HepG2 (cell line): ENCODE data around the gene FRMD3. TPM values are rescaled to one million over a fixed set of nuclear protein-coding genes. Genes with fewer than 3 reads are reported as not detected.

Experiments
- ATAC-seq: fragments of 200-7000 bp; cut with Tn5 transposase; 3 replicates; pipeline ENCODE4 v1.9.1; 2020; ENCODE audit warnings: mild to moderate bottlenecking, moderate library complexity
- BruUV-seq: library from RNA; stranded (reverse); fragments of 400-500 nt; replicated peaks from 2 replicates; lab custom pipeline; 2021; lab: Mats Ljungman, UMichigan
- CTCF ChIA-PET: fragments of 300-600 bp; formaldehyde crosslinking; extraction: SDS; loops from one replicate; lab custom pipeline; 2021; ENCODE audit warnings: low total read pairs, inconsistent platforms, low intra/inter-chr PET ratio; lab: Yijun Ruan, JAX
- POLR2A ChIA-PET: fragments of 350-600 bp; sonication (Branson Sonifier 250); formaldehyde crosslinking; loops from one replicate; lab custom pipeline; 2020; ENCODE audit warnings: antibody characterized with exemption, inconsistent platforms; lab: Yijun Ruan, JAX
- DNase-seq: peaks from one replicate; pipeline ENCODE4 v3.0.0-alpha.2; 2015; ENCODE audit warnings: low spot score
- FAIRE-seq: peaks from 3 replicates; lab custom pipeline; 2011; peaks lifted over from hg19 to GRCh38; lab: Jason Lieb, UNC
- H2AFZ ChIP-seq: one replicate; pipeline ENCODE4 v1.6.1; 2011; ENCODE audit warnings: low read length, inconsistent platforms
- H3K27ac ChIP-seq: fragments of 300-600 bp; 3 replicates; pipeline ENCODE4 v1.8.0; 2011; ENCODE audit warnings: mixed run types, mild to moderate bottlenecking, mixed read lengths, low read length, inconsistent platforms; ENCODE audit not compliant: insufficient read depth; ENCODE audit errors: extremely low read length
- H3K27me3 ChIP-seq, 2 experiments: fragments of 200-600 bp in 1 of 2; 2 replicates in 1 of 2; 3 replicates in 1 of 2; pipeline versions ENCODE4 v1.6.0 to v1.8.0; 2011; ENCODE audit warnings: low read length in 2 of 2, mild to moderate bottlenecking in 2 of 2, moderate library complexity in 2 of 2, inconsistent platforms in 1 of 2; ENCODE audit not compliant: insufficient read depth in 2 of 2, control insufficient read depth in 1 of 2
- H3K36me3 ChIP-seq, 2 experiments: fragments of 200-600 bp in 1 of 2; replicated peaks in 1 of 2; 2 replicates in 1 of 2; 3 replicates in 1 of 2; pipeline versions ENCODE4 v1.5.1 to v1.8.0; 2011; ENCODE audit warnings: low read length in 2 of 2, inconsistent platforms in 1 of 2; ENCODE audit not compliant: insufficient read depth in 2 of 2, control insufficient read depth in 1 of 2
- H3K4me1 ChIP-seq: 2 replicates; pipeline ENCODE4 v1.5.1; 2012; ENCODE audit warnings: low read length, inconsistent platforms; ENCODE audit not compliant: insufficient read depth
- H3K4me2 ChIP-seq: 2 replicates; pipeline ENCODE4 v1.6.0; 2011; ENCODE audit warnings: low read depth, low read length, inconsistent platforms
- H3K4me3 ChIP-seq, 3 experiments: fragments of 200-600 bp in 1 of 3; sonication (generic), shearing (Covaris generic) in 1 of 3; replicated peaks in 1 of 3; 2 replicates each; pipeline ENCODE4 v1.5.1; 2011 to 2016; ENCODE audit warnings: low read length in 3 of 3, inconsistent platforms in 2 of 3, low read depth in 2 of 3, mild to moderate bottlenecking in 2 of 3, control low read depth in 1 of 3, mixed read lengths in 1 of 3; ENCODE audit not compliant: insufficient read depth in 1 of 3
- H3K79me2 ChIP-seq: one replicate; pipeline ENCODE4 v1.6.1; 2011; ENCODE audit warnings: low read length, inconsistent platforms; ENCODE audit not compliant: insufficient read depth
- H3K9ac ChIP-seq: 2 replicates; pipeline ENCODE4 v1.6.0; 2011; ENCODE audit warnings: mild to moderate bottlenecking, low read depth, low read length, inconsistent platforms; ENCODE audit not compliant: insufficient read depth
- H3K9me3 ChIP-seq: 2 replicates; pipeline ENCODE4 v1.5.1; 2012; ENCODE audit warnings: mild to moderate bottlenecking, low read length
- H4K20me1 ChIP-seq: 2 replicates; pipeline ENCODE4 v1.6.0; 2011; ENCODE audit warnings: inconsistent platforms, mild to moderate bottlenecking, low read length, moderate library complexity; ENCODE audit not compliant: insufficient read depth
- ELF3 ChIP-seq: IDR thresholded peaks from 2 replicates; pipeline ENCODE4 v1.6.1; 2016; ENCODE audit warnings: missing genetic modification reagents, missing compliant biosample characterization
- FOXK1 ChIP-seq: sonication (generic); formaldehyde crosslinking; IDR thresholded peaks from 2 replicates; pipeline ENCODE4 v1.4.0; 2020; ENCODE audit warnings: low read depth, missing genetic modification reagents, borderline replicate concordance
- IRF1 ChIP-seq: sonication (generic); formaldehyde crosslinking; IDR thresholded peaks from 2 replicates; pipeline ENCODE4 v1.4.0; 2020; ENCODE audit warnings: low read depth, mild to moderate bottlenecking, missing genetic modification reagents
- KMT2B ChIP-seq: IDR thresholded peaks from 2 replicates; pipeline ENCODE4 v1.6.1; 2016; ENCODE audit warnings: missing genetic modification reagents, missing compliant biosample characterization
- MIXL1 ChIP-seq: IDR thresholded peaks from 2 replicates; pipeline ENCODE4 v1.6.1; 2016
- NBN ChIP-seq: fragments of 450-650 bp; conservative IDR thresholded peaks from 2 replicates; pipeline ENCODE4 v1.6.1; 2017
- NFIB ChIP-seq: sonication (generic); formaldehyde crosslinking; IDR thresholded peaks from 2 replicates; pipeline ENCODE4 v1.9.0; 2021; ENCODE audit warnings: missing genetic modification reagents, mild to moderate bottlenecking, borderline replicate concordance
- PCBP1 ChIP-seq: fragments of 200-400 bp; formaldehyde crosslinking; IDR thresholded peaks from 2 replicates; pipeline ENCODE4 v1.6.1; 2017; ENCODE audit warnings: mild to moderate bottlenecking, low read depth, low read length, borderline replicate concordance
- SRSF4 ChIP-seq: fragments of 200-400 bp; formaldehyde crosslinking; IDR thresholded peaks from one replicate; pipeline ENCODE4 v1.6.1; 2018; ENCODE audit warnings: mild to moderate bottlenecking, low read depth, low read length, moderate library complexity; ENCODE audit not compliant: poor library complexity, severe bottlenecking
- TCF7 ChIP-seq: sonication (generic); IDR thresholded peaks from 2 replicates; pipeline ENCODE4 v1.6.1; 2016; ENCODE audit warnings: antibody characterized with exemption, low read depth
- U2AF1 ChIP-seq: fragments of 200-400 bp; formaldehyde crosslinking; optimal IDR thresholded peaks from 2 replicates; pipeline ENCODE3; 2017; ENCODE audit warnings: mild to moderate bottlenecking, low read depth, low read length
- ZKSCAN1 ChIP-seq: fragments of 150-350 bp; IDR thresholded peaks from 2 replicates; pipeline ENCODE4 v1.6.1; 2014; ENCODE audit warnings: low read length
- ZNF124 ChIP-seq: sonication (generic); formaldehyde crosslinking; IDR thresholded peaks from 2 replicates; pipeline ENCODE4 v1.4.0; 2020; ENCODE audit warnings: missing genetic modification reagents
- ZNF205 ChIP-seq: IDR thresholded peaks from 2 replicates; pipeline ENCODE4 v1.6.1; 2018; ENCODE audit warnings: missing biosample characterization, missing genetic modification reagents
- ZNF282 ChIP-seq: fragments of 450-650 bp; IDR thresholded peaks from 2 replicates; pipeline ENCODE4 v1.6.1; 2018; ENCODE audit not compliant: partially characterized antibody
- ZNF512 ChIP-seq: sonication (generic); formaldehyde crosslinking; IDR thresholded peaks from 2 replicates; pipeline ENCODE4 v1.4.0; 2020; ENCODE audit warnings: mild to moderate bottlenecking, missing genetic modification reagents
- ZNF563 ChIP-seq: sonication (generic); formaldehyde crosslinking; IDR thresholded peaks from 2 replicates; pipeline ENCODE4 v1.8.0; 2022; ENCODE audit warnings: mild to moderate bottlenecking, moderate library complexity, missing genetic modification reagents
- WGBS: methylation state at CpG from one replicate; pipeline ENCODE4 v1.1.6; 2017; ENCODE audit warnings: low lambda C conversion rate; 5-methylcytosine and 5-hydroxymethylcytosine counted together
- in situ Hi-C: cut with HindIII; loops from 2 replicates; pipeline ENCODE4 v1.10.0; 2017; ENCODE audit warnings: low pct_unique_long_range_greater_than_20kb; ENCODE audit not compliant: extremely low pct_ligation_motif_present
- intact Hi-C: fragments of 100-400 bp; cut with micrococcal nuclease; formaldehyde crosslinking; loops from one replicate; pipeline ENCODE4 v1.10.0; 2022; ENCODE audit not compliant: unreplicated experiment
- polyA plus RNA-seq, 8 experiments: library from polyadenylated mRNA; depleted of rRNA in 3 of 8; stranded (reverse) in 7 of 8; unstranded in 1 of 8; fragments of >200 nt; fragmentation: Illumina TruSeq in 4 of 8; extraction: Trizol in 4 of 8; gene quantifications; 2 replicates each; pipeline versions ENCODE4 v1.2.1 to v1.2.3, GENCODE V29; 2011 to 2016; ENCODE audit warnings: low read depth in 4 of 8, missing spikeins in 1 of 8, mixed read lengths in 1 of 8; ENCODE audit not compliant: insufficient read depth in 1 of 8
- total RNA-seq, 5 experiments: library from RNA; depleted of rRNA; stranded (reverse); fragments of >200 nt; fragmentation: Illumina TruSeq; extraction: Trizol; gene quantifications; 2 replicates each; pipeline ENCODE4 v1.2.3, GENCODE V29; 2016; ENCODE audit warnings: low read depth in 1 of 5
- TF ChIP-seq, protein P1 (sequence below): sonication (generic); formaldehyde crosslinking; conservative IDR thresholded peaks from 2 replicates; pipeline ENCODE4 v1.8.0; 2022; ENCODE audit warnings: missing genetic modification reagents
- TF ChIP-seq, protein P2 (sequence below): sonication (generic); formaldehyde crosslinking; IDR thresholded peaks from 2 replicates; pipeline ENCODE4 v1.5.0; 2020; ENCODE audit warnings: mild to moderate bottlenecking, missing genetic modification reagents

Gene FRMD3
- total and polyA plus RNA-seq, 2 of the 13 experiments (the other 11 are each of a cell fraction or from before 2014, with no cell fraction given) = 3.2 to 7.7 TPM

DNA sequence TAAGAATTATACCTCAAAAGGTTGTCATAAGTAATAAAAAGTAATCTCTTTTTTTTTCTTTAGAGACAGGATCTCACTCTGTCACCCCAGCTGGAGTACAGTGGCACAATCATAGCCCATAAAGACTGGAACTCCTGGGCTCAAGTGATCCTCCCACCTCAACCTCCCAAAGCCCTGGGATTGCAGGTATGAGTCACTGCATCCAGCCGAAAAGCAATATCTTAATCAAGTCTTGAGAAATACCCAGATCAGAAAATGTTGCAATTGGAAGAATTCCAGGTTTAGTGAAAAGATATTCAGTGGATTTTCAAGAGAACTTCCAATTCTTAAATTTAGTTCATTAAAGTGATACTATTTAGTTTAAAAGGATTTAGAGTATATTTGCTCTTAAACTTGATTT, 43.8 kb upstream of the FRMD3 start:
- intact Hi-C loops = loop anchor here (2.0 kb wide), 1 partner anchor 39 kb away; no protein-coding TSS in a partner anchor
- no TSS peak for BruUV-seq
- no peaks in the 10 kb centered on the region for H3K79me2 ChIP-seq
- H3K27ac ChIP-seq = no peak overlapping the region
- H2AFZ ChIP-seq = no peak overlapping the region
- no peaks in the 10 kb centered on the region for H3K9me3 ChIP-seq
- FAIRE-seq (no peak), DNase-seq (no peak), ATAC-seq (no peak)
- H3K27me3 ChIP-seq = no peaks in the 10 kb centered on the region
- H3K4me3 ChIP-seq = no peak overlapping the region
- H3K4me2 ChIP-seq = no peak overlapping the region
- no peak overlapping the region for H3K9ac ChIP-seq
- in situ Hi-C loops = no loop called here
- ChIA-PET CTCF (interaction anchor here (1.4 kb wide), 1 partner anchor 15 kb away, joined by 3 read pairs; no protein-coding TSS in a partner anchor), POLR2A (no interaction called here)
- no peaks in the 10 kb centered on the region for H3K36me3 ChIP-seq
- no peaks in the 10 kb centered on the region for H4K20me1 ChIP-seq
- H3K4me1 ChIP-seq = no peaks in the 10 kb centered on the region
- 88% methylated on average over 1 of the region's 1 CpG for WGBS
- TF ChIP-seq ELF3 (CRISPR knock-in tag) (no peak), TCF7 (no peak), NBN (no peak), KMT2B (CRISPR knock-in tag) (no peak), FOXK1 (CRISPR knock-in tag) (no peak), ZNF282 (no peak), SRSF4 (no peak), U2AF1 (no peak), ZNF205 (CRISPR knock-in tag) (no peak), ZNF563 (CRISPR knock-in tag) (no peak), MIXL1 (no peak), ZKSCAN1 (no peak), NFIB (CRISPR knock-in tag) (no peak), ZNF124 (CRISPR knock-in tag) (no peak), PCBP1 (no peak), IRF1 (CRISPR knock-in tag) (no peak), ZNF512 (CRISPR knock-in tag) (no peak)
- TF ChIP-seq, protein P1, sequence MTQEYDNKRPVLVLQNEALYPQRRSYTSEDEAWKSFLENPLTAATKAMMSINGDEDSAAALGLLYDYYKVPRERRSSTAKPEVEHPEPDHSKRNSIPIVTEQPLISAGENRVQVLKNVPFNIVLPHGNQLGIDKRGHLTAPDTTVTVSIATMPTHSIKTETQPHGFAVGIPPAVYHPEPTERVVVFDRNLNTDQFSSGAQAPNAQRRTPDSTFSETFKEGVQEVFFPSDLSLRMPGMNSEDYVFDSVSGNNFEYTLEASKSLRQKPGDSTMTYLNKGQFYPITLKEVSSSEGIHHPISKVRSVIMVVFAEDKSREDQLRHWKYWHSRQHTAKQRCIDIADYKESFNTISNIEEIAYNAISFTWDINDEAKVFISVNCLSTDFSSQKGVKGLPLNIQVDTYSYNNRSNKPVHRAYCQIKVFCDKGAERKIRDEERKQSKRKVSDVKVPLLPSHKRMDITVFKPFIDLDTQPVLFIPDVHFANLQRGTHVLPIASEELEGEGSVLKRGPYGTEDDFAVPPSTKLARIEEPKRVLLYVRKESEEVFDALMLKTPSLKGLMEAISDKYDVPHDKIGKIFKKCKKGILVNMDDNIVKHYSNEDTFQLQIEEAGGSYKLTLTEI = no peak
- TF ChIP-seq, protein P2, sequence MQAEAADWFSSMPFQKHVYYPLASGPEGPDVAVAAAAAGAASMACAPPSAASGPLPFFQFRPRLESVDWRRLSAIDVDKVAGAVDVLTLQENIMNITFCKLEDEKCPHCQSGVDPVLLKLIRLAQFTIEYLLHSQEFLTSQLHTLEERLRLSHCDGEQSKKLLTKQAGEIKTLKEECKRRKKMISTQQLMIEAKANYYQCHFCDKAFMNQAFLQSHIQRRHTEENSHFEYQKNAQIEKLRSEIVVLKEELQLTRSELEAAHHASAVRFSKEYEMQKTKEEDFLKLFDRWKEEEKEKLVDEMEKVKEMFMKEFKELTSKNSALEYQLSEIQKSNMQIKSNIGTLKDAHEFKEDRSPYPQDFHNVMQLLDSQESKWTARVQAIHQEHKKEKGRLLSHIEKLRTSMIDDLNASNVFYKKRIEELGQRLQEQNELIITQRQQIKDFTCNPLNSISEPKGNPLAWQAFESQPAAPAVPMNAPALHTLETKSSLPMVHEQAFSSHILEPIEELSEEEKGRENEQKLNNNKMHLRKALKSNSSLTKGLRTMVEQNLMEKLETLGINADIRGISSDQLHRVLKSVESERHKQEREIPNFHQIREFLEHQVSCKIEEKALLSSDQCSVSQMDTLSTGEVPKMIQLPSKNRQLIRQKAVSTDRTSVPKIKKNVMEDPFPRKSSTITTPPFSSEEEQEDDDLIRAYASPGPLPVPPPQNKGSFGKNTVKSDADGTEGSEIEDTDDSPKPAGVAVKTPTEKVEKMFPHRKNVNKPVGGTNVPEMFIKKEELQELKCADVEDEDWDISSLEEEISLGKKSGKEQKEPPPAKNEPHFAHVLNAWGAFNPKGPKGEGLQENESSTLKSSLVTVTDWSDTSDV (CRISPR knock-in tag) = no peak
